ENCODE measurements around the gene CD44.

DNA sequence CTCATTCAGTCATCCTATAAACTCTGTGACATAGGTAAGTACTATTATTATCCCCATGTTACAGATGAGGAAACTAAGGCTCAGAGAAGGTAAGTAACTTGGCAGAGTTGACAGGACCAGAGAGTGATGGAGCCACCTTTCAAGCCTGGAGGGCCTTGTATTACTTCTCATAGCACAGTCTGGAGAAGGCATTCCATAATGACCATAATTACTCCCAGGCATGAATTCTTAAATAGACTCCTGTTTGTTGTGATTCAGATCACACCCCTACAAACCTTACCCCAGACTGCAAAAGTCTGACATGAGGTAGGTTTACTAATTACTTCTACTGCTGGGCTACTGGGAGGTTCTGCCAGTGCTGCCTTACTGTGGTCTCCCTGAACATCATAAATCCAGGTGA, 77.0 kb downstream of the CD44 start:
- no peak for TF ChIP-seq CTCF (IDR thresholded peaks at IDR 0.05)
- TF ChIP-seq POLR2A (IDR thresholded peaks at IDR 0.05) = no peak

Measured in heart left ventricle (tissue), 13 donors.